ENCODE measurements around the gene HIPK3.
"Not testable (repeated sequence)": the region's sequence is repeated elsewhere in the genome, so short reads cannot be mapped to it uniquely, and the experiment has no call there.

The HIPK3 gene

GRCh38 chr11:33257160-33257896 is at the start of gene HIPK3:
HIPK3 (plus strand) TSS chr11:33257381.
- Mint-ChIP-seq H3K4me1 (peaks cover 39% of the 10 kb centered on the region), H3K36me3 (ENCODE audit: low read depth) (peaks cover 5% of the 10 kb centered on the region), H3K9me3 (no peaks in the 10 kb centered on the region), H3K27me3 (no peaks in the 10 kb centered on the region), H3K4me3 (peak within 1 kb of the TSS; percentile 93), H3K27ac (peak within 1 kb of the TSS; percentile 98)
- DNase-seq (peak; percentile 81), ATAC-seq (peak; percentile 84)

GRCh38 chr11:33207408-33207985 is 49.7 kb upstream of the HIPK3 start:
- DNase-seq, result no peak
- Mint-ChIP-seq H3K27ac (no peak overlapping the region), H3K9me3 (no peaks in the 10 kb centered on the region), H3K4me1 (no peaks in the 10 kb centered on the region), H3K36me3 (ENCODE audit: low read depth) (no peaks in the 10 kb centered on the region), H3K4me3 (no peak overlapping the region), H3K27me3 (no peaks in the 10 kb centered on the region)
- no peak for ATAC-seq

- no peak for ATAC-seq
- Mint-ChIP-seq H3K4me3 (no peak overlapping the region), H3K9me3 (no peaks in the 10 kb centered on the region), H3K36me3 (ENCODE audit: low read depth) (no peaks in the 10 kb centered on the region), H3K27ac (no peak overlapping the region), H3K4me1 (no peaks in the 10 kb centered on the region), H3K27me3 (no peaks in the 10 kb centered on the region)
- no peak for DNase-seq
These were observed 49.0 kb upstream of the HIPK3 start for GRCh38 chr11:33208150-33208549.

GRCh38 chr11:33211153-33211552 is 46.0 kb upstream of the HIPK3 start:
- no peak for DNase-seq
- ATAC-seq, result no peak
- Mint-ChIP-seq H3K4me3 (no peak overlapping the region), H3K27ac (no peak overlapping the region), H3K4me1 (no peaks in the 10 kb centered on the region), H3K27me3 (no peaks in the 10 kb centered on the region), H3K36me3 (ENCODE audit: low read depth) (no peaks in the 10 kb centered on the region), H3K9me3 (no peaks in the 10 kb centered on the region)

- no peak overlapping the region for H3K4me3 Mint-ChIP-seq
- no peak overlapping the region for H3K27ac Mint-ChIP-seq
- H3K9me3 Mint-ChIP-seq, result no peaks in the 10 kb centered on the region
- H3K4me1 Mint-ChIP-seq, result no peaks in the 10 kb centered on the region
- H3K27me3 Mint-ChIP-seq, result no peaks in the 10 kb centered on the region
- ATAC-seq (no peak), DNase-seq (no peak)
- no peaks in the 10 kb centered on the region for H3K36me3 Mint-ChIP-seq (ENCODE audit: low read depth)
These were observed 45.6 kb upstream of the HIPK3 start for GRCh38 chr11:33211580-33211979.

GRCh38 chr11:33214187-33214586 is 43.0 kb upstream of the HIPK3 start:
- H3K4me3 Mint-ChIP-seq, result no peak overlapping the region
- H3K27ac Mint-ChIP-seq, result no peak overlapping the region
- no peaks in the 10 kb centered on the region for H3K9me3 Mint-ChIP-seq
- H3K36me3 Mint-ChIP-seq (ENCODE audit: low read depth), result no peaks in the 10 kb centered on the region
- no peak for ATAC-seq
- no peak for DNase-seq
- H3K27me3 Mint-ChIP-seq, result no peaks in the 10 kb centered on the region
- no peaks in the 10 kb centered on the region for H3K4me1 Mint-ChIP-seq

- H3K9me3 Mint-ChIP-seq, result no peaks in the 10 kb centered on the region
- no peak overlapping the region for H3K4me3 Mint-ChIP-seq
- H3K27ac Mint-ChIP-seq, result no peak overlapping the region
- ATAC-seq, result no peak
- no peaks in the 10 kb centered on the region for H3K4me1 Mint-ChIP-seq
- no peaks in the 10 kb centered on the region for H3K27me3 Mint-ChIP-seq
- DNase-seq, result no peak
- H3K36me3 Mint-ChIP-seq (ENCODE audit: low read depth), result no peaks in the 10 kb centered on the region
These were observed 42.4 kb upstream of the HIPK3 start for GRCh38 chr11:33214767-33215166.

GRCh38 chr11:33216676-33217075 is 40.5 kb upstream of the HIPK3 start:
- not testable (repeated sequence) for DNase-seq

GRCh38 chr11:33222052-33222750 is 35.0 kb upstream of the HIPK3 start:
- H3K36me3 Mint-ChIP-seq (ENCODE audit: low read depth), result no peaks in the 10 kb centered on the region
- H3K9me3 Mint-ChIP-seq, result no peaks in the 10 kb centered on the region
- DNase-seq, result no peak
- no peaks in the 10 kb centered on the region for H3K27me3 Mint-ChIP-seq
- ATAC-seq, result no peak
- no peaks in the 10 kb centered on the region for H3K4me1 Mint-ChIP-seq
- no peak overlapping the region for H3K27ac Mint-ChIP-seq
- no peak overlapping the region for H3K4me3 Mint-ChIP-seq

More at GRCh38 chr11:33216676-33217075, 40.5 kb upstream of the HIPK3 start:
- H3K4me3 Mint-ChIP-seq; H3K27me3 Mint-ChIP-seq; H3K36me3 Mint-ChIP-seq (ENCODE audit: low read depth); H3K4me1 Mint-ChIP-seq; ATAC-seq; H3K9me3 Mint-ChIP-seq; H3K27ac Mint-ChIP-seq: not testable (repeated sequence)

GRCh38 chr11:33225371-33225770 is 31.8 kb upstream of the HIPK3 start:
- no peak for ATAC-seq
- no peaks in the 10 kb centered on the region for H3K36me3 Mint-ChIP-seq (ENCODE audit: low read depth)
- no peak overlapping the region for H3K27ac Mint-ChIP-seq
- no peaks in the 10 kb centered on the region for H3K4me1 Mint-ChIP-seq
- no peak overlapping the region for H3K4me3 Mint-ChIP-seq
- no peaks in the 10 kb centered on the region for H3K27me3 Mint-ChIP-seq
- H3K9me3 Mint-ChIP-seq, result no peaks in the 10 kb centered on the region
- no peak for DNase-seq

- no peaks in the 10 kb centered on the region for H3K27me3 Mint-ChIP-seq
- H3K4me1 Mint-ChIP-seq, result no peaks in the 10 kb centered on the region
- ATAC-seq (no peak), DNase-seq (no peak)
- H3K9me3 Mint-ChIP-seq, result no peaks in the 10 kb centered on the region
- H3K36me3 Mint-ChIP-seq (ENCODE audit: low read depth), result no peaks in the 10 kb centered on the region
- no peak overlapping the region for H3K4me3 Mint-ChIP-seq
- no peak overlapping the region for H3K27ac Mint-ChIP-seq
These were observed 29.5 kb upstream of the HIPK3 start for GRCh38 chr11:33227578-33228261.

- ATAC-seq (no peak), DNase-seq (no peak)
- Mint-ChIP-seq H3K4me3 (no peak overlapping the region), H3K27me3 (no peaks in the 10 kb centered on the region), H3K9me3 (no peaks in the 10 kb centered on the region), H3K36me3 (ENCODE audit: low read depth) (no peaks in the 10 kb centered on the region), H3K4me1 (no peaks in the 10 kb centered on the region), H3K27ac (no peak overlapping the region)
These were observed 22.6 kb upstream of the HIPK3 start for GRCh38 chr11:33234397-33235190.

- H3K4me3 Mint-ChIP-seq, result no peak overlapping the region
- no peaks in the 10 kb centered on the region for H3K36me3 Mint-ChIP-seq (ENCODE audit: low read depth)
- no peak overlapping the region for H3K27ac Mint-ChIP-seq
- H3K27me3 Mint-ChIP-seq, result no peaks in the 10 kb centered on the region
- no peaks in the 10 kb centered on the region for H3K9me3 Mint-ChIP-seq
- no peak for ATAC-seq
- H3K4me1 Mint-ChIP-seq, result no peaks in the 10 kb centered on the region
- no peak for DNase-seq
These were observed 20.1 kb upstream of the HIPK3 start for GRCh38 chr11:33237039-33237597.

- DNase-seq, result no peak
- no peak overlapping the region for H3K27ac Mint-ChIP-seq
- H3K4me3 Mint-ChIP-seq, result no peak overlapping the region
- no peaks in the 10 kb centered on the region for H3K4me1 Mint-ChIP-seq
- ATAC-seq, result no peak
- no peaks in the 10 kb centered on the region for H3K36me3 Mint-ChIP-seq (ENCODE audit: low read depth)
- H3K9me3 Mint-ChIP-seq, result peaks cover 5% of the 10 kb centered on the region
- H3K27me3 Mint-ChIP-seq, result peaks cover 2% of the 10 kb centered on the region
These were observed 14.6 kb upstream of the HIPK3 start for GRCh38 chr11:33242575-33242974.
